Measurements from ENCODE around the gene ZNF496.

- TF ChIP-seq CTCF (IDR thresholded peaks at IDR 0.05; ENCODE audit: low read length): no peak
- no peak for TF ChIP-seq EZH2 (IDR thresholded peaks at IDR 0.05; ENCODE audit: borderline replicate concordance, low read length)
Measured at GRCh38 chr1:247366926-247367645, 35.4 kb upstream of the ZNF496 start.
